ENCODE results near the gene AJAP1.
A peak's percentile ranks its signal among the peaks of the same experiment; 100 is the strongest.

GRCh38 chr1:4741876-4742423 is 87.5 kb downstream of the AJAP1 start:
- TF ChIP-seq, protein P1, sequence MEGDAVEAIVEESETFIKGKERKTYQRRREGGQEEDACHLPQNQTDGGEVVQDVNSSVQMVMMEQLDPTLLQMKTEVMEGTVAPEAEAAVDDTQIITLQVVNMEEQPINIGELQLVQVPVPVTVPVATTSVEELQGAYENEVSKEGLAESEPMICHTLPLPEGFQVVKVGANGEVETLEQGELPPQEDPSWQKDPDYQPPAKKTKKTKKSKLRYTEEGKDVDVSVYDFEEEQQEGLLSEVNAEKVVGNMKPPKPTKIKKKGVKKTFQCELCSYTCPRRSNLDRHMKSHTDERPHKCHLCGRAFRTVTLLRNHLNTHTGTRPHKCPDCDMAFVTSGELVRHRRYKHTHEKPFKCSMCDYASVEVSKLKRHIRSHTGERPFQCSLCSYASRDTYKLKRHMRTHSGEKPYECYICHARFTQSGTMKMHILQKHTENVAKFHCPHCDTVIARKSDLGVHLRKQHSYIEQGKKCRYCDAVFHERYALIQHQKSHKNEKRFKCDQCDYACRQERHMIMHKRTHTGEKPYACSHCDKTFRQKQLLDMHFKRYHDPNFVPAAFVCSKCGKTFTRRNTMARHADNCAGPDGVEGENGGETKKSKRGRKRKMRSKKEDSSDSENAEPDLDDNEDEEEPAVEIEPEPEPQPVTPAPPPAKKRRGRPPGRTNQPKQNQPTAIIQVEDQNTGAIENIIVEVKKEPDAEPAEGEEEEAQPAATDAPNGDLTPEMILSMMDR (IDR thresholded peaks at IDR 0.05; ENCODE audit: low read depth, low read length), result peak; percentile 7
- TF ChIP-seq POLR2A (IDR thresholded peaks at IDR 0.05; ENCODE audit: extremely low read depth, insufficient read length) (no peak), MYC (IDR thresholded peaks at IDR 0.05; ENCODE audit: low read depth, low read length) (no peak)
- TF ChIP-seq, protein P2, sequence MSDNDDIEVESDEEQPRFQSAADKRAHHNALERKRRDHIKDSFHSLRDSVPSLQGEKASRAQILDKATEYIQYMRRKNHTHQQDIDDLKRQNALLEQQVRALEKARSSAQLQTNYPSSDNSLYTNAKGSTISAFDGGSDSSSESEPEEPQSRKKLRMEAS (IDR thresholded peaks at IDR 0.05; ENCODE audit: low read depth, low read length), result no peak
